Epithelial cell of esophagus (primary cell): Measurements from ENCODE around the gene ZNF221.
"Not testable (repeated sequence)": the region's sequence is repeated elsewhere in the genome, so short reads cannot be mapped to it uniquely, and the experiment has no call there.

ENCODE experiments used
- DNase-seq: peaks from one replicate; pipeline ENCODE4 v3.0.0; 2010; ENCODE audit warnings: low read depth
- H3K4me3 ChIP-seq: 2 replicates; pipeline ENCODE4 v1.5.1; 2011; ENCODE audit warnings: mild to moderate bottlenecking, low read length, control low read depth
- TF ChIP-seq, protein P1 (sequence below): IDR thresholded peaks from 2 replicates; pipeline ENCODE4 v1.5.1; 2011; ENCODE audit warnings: low read depth, mild to moderate bottlenecking, low read length, control low read depth, inconsistent platforms; ENCODE audit not compliant: insufficient read depth; ENCODE audit errors: missing control alignments

Gene ZNF221

DNA sequence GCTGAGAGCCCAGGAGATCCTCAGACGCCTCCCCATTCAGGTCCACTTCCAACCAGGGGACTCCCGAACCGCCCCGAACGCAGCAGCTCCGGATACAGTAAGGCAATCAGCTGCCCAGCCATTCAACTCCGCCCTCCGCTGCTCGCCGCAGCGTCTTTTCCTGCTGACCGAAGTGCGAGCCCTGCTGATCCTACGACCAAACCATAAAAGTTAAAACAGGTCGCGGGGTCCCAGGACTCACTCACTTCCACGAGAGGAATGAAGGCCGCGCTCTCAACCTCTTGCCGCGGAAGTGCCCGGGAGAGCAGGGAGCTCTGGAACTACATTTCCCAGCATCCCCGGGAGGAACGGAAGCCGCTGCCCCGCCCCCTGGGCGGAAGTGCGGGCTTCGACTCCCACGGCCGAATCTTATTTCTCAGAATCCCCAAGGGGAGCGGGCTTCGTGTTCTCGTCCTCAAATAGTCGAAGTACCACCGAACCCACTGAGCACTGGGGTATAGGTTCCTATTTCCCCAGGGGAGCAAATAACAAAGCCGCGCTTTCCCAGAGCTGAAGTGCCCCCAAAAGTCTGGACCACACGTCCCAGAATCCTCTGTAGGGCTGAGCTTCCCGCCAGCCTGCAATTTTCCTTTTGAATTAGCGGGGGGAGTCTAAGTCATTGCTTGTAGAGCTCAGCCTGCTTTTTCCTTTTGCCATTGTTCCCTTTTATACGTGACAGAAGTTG is 15.9 kb upstream of the ZNF221 start, which contains the start of gene ZNF45:
TSS of gene ZNF45 (minus strand) at position 298 of the 724 bp plus-strand sequence. CDS start 13,097 bp downstream, outside the sequence.
- DNase-seq, result peak; percentile 88
- TF ChIP-seq, protein P1, sequence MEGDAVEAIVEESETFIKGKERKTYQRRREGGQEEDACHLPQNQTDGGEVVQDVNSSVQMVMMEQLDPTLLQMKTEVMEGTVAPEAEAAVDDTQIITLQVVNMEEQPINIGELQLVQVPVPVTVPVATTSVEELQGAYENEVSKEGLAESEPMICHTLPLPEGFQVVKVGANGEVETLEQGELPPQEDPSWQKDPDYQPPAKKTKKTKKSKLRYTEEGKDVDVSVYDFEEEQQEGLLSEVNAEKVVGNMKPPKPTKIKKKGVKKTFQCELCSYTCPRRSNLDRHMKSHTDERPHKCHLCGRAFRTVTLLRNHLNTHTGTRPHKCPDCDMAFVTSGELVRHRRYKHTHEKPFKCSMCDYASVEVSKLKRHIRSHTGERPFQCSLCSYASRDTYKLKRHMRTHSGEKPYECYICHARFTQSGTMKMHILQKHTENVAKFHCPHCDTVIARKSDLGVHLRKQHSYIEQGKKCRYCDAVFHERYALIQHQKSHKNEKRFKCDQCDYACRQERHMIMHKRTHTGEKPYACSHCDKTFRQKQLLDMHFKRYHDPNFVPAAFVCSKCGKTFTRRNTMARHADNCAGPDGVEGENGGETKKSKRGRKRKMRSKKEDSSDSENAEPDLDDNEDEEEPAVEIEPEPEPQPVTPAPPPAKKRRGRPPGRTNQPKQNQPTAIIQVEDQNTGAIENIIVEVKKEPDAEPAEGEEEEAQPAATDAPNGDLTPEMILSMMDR, result no peak

DNA sequence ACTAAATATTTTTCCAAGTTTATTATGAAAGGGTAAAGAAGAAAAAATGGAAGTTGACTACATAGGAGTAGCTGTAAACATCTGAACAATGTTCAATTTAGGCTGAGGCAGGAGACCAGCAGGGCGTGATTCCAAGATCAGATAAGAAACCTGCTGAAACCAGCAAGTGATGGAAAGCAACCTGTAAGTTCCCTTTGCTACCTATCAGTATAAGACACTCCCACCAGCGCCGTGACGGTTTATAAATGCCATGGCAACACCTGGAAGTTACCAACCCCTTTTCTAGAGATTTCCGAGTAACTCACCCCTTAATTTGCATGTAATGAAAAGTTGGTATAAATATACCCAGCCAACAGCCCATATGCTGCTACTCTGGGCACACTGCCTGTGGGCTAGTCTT is 14.8 kb upstream of the ZNF221 start:
- DNase-seq, result no peak
- TF ChIP-seq, protein P1, result no peak
- no peak overlapping the region for H3K4me3 ChIP-seq

More for the DNA sequence above, 15.9 kb upstream of the ZNF221 start, which contains the start of gene ZNF45:
- peak within 1 kb of the TSS; percentile 86 for H3K4me3 ChIP-seq

DNA sequence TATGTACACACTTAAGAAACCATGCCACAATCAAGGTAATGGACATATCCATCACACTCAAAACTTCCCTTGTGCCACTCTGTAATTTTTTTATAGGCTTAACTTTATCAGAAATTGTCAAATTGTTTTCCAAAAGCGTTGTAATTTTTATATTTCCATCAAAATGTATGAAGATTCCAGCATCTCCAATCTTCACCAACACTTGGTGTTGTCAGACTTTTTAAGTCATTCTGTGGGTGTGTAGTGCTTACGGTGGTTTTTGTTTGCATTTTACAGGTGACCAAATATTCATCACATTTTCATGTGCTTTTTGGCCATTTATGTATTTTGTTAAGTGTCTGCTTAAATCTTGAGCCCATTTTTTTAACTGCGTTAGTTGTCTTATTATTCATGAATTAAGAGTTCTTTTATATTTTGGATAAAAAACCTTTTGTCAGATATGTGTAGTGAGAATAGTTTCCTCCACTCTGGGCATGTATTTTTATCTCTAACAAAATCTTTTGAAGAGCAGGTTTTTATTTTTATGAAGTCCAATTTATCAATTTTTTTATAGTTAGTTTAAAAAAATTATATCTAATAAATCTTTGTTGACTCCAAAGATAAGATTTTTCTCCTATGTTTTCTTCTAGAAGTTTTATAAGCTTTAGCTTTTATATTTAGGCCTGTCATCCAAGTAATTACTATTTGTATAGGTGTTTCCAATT is 11.3 kb upstream of the ZNF221 start:
- no peak for DNase-seq
- H3K4me3 ChIP-seq, result no peak overlapping the region
- TF ChIP-seq, protein P1, result no peak

DNA sequence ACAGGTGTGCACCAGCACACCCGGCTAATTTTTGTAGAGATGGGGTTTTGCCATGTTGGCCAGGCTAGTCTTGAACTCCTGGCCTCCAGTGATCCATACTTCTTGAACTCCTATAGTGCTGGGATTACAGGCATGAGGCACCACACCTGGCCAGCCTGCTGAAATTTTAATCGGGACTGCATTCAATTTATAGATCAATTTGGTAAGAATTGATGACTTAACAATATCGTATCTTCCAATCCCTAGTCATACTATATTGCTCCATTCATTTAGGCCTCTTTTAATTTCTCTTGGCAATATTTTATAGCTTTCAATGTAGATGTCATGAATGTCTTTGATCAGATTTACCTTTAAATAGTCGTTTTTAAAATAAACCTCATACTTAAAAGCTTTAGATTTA is 10.3 kb upstream of the ZNF221 start:
- no peak for DNase-seq
- H3K4me3 ChIP-seq, result no peak overlapping the region
- TF ChIP-seq, protein P1, result no peak

DNA sequence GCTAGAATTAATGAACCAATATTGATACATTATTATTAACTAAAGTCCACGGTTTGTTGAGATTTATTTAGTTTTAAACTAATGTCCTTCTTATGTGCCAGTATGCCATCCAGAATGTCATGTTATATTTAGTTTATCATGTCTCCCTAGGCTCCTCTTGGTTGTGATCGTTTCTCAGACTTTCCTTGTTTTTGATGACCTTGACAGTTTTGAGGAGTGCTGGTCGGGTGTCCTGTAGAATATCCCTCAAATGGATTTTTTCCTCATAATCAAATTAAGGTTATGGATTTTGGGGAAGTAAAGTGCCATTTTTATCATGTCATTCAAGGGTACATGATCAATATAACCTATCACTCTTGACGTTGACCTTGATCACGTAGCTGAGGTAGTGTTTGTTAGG is 9.8 kb upstream of the ZNF221 start:
- DNase-seq, result no peak
- H3K4me3 ChIP-seq, result no peak overlapping the region
- TF ChIP-seq, protein P1, result no peak

DNA sequence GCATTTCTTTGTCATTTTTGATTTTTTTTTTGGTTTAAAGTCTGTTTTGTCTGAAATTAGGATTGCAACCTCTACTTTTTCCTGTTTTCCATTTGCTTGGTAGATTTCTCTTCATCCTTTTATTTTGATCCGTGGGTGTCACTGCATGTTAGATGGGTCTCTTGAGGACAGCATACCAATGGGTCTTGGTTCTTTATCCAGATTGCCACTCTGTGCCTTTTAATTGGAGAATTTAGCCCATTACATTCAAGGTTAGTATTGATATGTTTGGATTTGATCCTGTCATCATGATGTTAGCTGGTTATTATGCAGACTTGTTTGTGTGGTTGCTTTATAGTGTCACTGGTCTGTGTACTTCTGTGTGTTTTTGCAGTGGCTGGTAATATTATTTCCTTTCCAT is 3.6 kb upstream of the ZNF221 start:
- H3K4me3 ChIP-seq, DNase-seq: not testable (repeated sequence)

DNA sequence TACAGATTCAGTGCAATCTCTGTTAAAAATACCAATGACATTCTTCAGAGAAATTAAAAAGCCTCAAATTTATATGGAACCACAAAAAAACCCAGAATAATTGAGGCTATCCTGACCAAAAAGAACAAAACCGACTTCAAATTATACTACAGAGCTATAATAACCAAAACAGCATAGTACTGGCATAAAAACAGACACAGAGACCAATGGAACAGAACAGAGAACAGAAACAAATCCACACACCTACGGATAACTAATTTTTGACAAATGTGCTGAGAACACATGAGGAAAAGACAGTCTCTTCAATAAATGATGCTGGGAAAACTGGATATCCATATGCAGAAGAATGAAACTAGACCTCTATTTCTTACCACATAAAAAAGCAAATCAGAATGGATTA is 1.2 kb upstream of the ZNF221 start:
- not testable (repeated sequence) for H3K4me3 ChIP-seq, DNase-seq

DNA sequence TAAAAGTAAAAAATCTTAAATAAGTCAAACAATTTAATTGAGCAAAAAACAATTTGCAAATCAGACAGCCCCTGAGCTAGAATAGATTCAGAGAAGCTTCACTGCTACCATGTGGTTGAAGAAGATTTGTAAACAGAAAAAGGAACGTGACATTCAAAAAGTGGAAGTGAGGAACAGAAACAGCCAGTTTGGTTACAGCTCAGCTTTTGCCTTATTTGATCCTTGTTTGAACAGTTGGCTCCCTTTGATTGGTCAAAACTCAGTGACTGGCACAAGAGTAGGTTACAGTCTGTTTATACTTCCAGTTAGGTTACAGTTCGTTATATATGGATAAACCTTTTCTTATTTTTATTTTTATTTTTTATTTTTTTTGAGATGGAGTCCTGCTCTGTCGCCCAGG is 5.8 kb downstream of the ZNF221 start:
- DNase-seq, result no peak
- no peak overlapping the region for H3K4me3 ChIP-seq
- TF ChIP-seq, protein P1, result no peak
